HFF-Myc (cell line): ENCODE measurements around the gene PRRC2A.

Experiments used
- DNase-seq: peaks from one replicate; pipeline ENCODE4 v3.0.0-alpha.2; 2011; ENCODE audit warnings: low read depth; ENCODE audit errors: extremely low read depth
- H3K4me3 ChIP-seq: replicated peaks from 2 replicates; pipeline ENCODE4 v1.5.1; 2011; ENCODE audit warnings: low read depth, mild to moderate bottlenecking, control low read depth, low read length
- CTCF ChIP-seq: IDR thresholded peaks from 2 replicates; pipeline ENCODE4 v1.5.1; 2012; ENCODE audit warnings: mild to moderate bottlenecking, low read depth, low read length, control low read depth; ENCODE audit errors: missing control alignments

PRRC2A gene

GRCh38 chr6:31662124-31662723 lies 41.7 kb downstream of the PRRC2A start:
- DNase-seq, result no peak
- TF ChIP-seq CTCF, result no peak
- peak overlapping the region; percentile 97; the same call in 1 of the 2 replicates for H3K4me3 ChIP-seq

GRCh38 chr6:31663126-31663960 lies 42.8 kb downstream of the PRRC2A start:
- H3K4me3 ChIP-seq, result peak overlapping the region; percentile 97
- no peak for TF ChIP-seq CTCF
- no peak for DNase-seq

GRCh38 chr6:31663961-31664789 lies 43.7 kb downstream of the PRRC2A start:
- no peak for TF ChIP-seq CTCF

GRCh38 chr6:31664790-31665500 lies 44.4 kb downstream of the PRRC2A start, which contains the start of gene GPANK1:
GPANK1 (minus strand) TSS chr6:31664997; CDS start chr6:31664478, 519 bp downstream.
- H3K4me3 ChIP-seq, result peak within 1 kb of the TSS; percentile 97
- peak; percentile 95 for DNase-seq
- TF ChIP-seq CTCF, result no peak

More at GRCh38 chr6:31663961-31664789, 43.7 kb downstream of the PRRC2A start:
- peak overlapping the region; percentile 97 for H3K4me3 ChIP-seq
- peak; percentile 61 for DNase-seq

GRCh38 chr6:31665501-31666336 lies 45.2 kb downstream of the PRRC2A start, which contains the start of gene CSNK2B:
CSNK2B (plus strand) TSS chr6:31666080; CDS start chr6:31666832, 752 bp downstream.
- peak within 1 kb of the TSS; percentile 97 for H3K4me3 ChIP-seq
- TF ChIP-seq CTCF, result no peak
- peak; percentile 91 for DNase-seq
